ENCODE measurements around the gene DSCAM.

Gene DSCAM

DNA sequence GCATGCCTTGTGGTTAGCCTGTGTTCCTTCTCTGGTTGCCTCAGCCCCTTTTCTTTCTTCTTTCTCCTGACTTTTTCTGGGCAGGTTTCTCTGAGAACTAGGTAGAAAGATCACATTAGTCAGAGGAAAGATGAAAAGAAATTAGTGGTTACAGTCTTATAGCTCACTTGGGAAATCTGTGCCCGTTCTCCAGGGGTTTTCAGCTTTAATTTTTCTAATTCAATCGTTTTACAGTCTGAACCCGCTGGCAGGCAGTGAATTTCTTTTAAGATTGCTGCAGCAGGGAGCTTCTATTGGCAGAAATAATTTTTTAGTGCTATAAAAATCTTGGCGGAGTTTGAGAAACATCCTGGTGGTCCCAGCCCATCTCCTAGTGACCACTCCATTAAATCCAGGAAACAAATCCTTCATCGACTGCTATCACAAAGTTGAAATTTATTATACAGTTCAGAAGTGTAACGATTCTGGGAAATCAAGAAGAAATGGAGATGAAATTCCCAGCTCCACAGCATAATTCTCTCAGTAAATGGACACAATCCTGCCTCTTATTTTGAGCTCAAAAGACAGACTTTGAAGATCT, 866.6 kb downstream of the DSCAM start:
- TF ChIP-seq POLR2A (IDR thresholded peaks at IDR 0.05; ENCODE audit: low read depth, low read length) (no peak), POLR2AphosphoS5 (IDR thresholded peaks at IDR 0.05; ENCODE audit: low read depth, low read length) (no peak), TAF1 (IDR thresholded peaks at IDR 0.05; ENCODE audit: borderline replicate concordance, low read depth, low read length) (no peak)
- DNase-seq (ENCODE audit: insufficient read length) (no peak), FAIRE-seq (no peak)

DNA sequence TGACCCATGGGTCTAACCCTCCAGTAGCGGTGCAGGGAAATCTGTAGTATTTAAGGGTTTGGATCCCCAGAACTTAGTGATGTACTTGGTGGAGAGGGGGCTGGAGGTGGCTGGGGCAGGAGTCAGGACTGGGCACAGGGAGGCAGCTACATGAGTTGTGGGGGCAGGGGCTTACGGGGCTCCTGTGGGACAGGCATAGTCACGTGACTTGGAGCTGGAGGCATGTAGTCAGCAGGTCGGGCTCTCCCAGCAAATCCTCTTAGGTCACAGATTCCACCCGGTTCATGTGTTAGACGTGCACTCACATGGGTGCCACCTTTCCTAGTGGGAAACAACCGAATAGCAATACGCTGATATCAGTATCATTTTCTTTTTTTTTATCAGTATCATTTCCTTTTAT, 867.6 kb downstream of the DSCAM start:
- TF ChIP-seq POLR2A (IDR thresholded peaks at IDR 0.05; ENCODE audit: low read depth, low read length) = no peak
- TF ChIP-seq POLR2AphosphoS5 (IDR thresholded peaks at IDR 0.05; ENCODE audit: low read depth, low read length) = no peak
- TF ChIP-seq TAF1 (IDR thresholded peaks at IDR 0.05; ENCODE audit: borderline replicate concordance, low read depth, low read length) = no peak
- DNase-seq (ENCODE audit: insufficient read length) = no peak
- FAIRE-seq = no peak

DNA sequence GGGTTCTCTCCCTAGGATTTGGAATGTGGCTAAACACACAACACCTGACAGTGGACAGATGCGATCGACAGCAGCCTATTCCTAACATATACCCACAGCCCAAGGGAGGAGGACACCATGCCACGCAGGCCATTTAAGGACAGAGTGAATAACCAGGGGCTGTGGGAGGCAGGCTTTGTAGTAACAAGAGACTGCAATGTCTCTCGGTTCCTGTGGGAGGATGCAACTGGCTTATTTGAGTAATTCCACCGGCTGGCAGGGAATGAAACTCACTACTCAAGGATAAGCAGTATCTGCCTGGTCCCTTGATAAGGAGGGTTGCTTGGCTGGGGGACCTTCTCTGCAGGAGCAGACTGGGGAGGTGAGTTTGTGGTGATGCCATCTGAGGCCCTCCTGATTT, 870.2 kb downstream of the DSCAM start:
- FAIRE-seq = no peak
- DNase-seq (ENCODE audit: insufficient read length) = no peak
- no peak for TF ChIP-seq TAF1 (IDR thresholded peaks at IDR 0.05; ENCODE audit: borderline replicate concordance, low read depth, low read length)
- TF ChIP-seq POLR2A (IDR thresholded peaks at IDR 0.05; ENCODE audit: low read depth, low read length) = no peak
- TF ChIP-seq POLR2AphosphoS5 (IDR thresholded peaks at IDR 0.05; ENCODE audit: low read depth, low read length) = no peak

DNA sequence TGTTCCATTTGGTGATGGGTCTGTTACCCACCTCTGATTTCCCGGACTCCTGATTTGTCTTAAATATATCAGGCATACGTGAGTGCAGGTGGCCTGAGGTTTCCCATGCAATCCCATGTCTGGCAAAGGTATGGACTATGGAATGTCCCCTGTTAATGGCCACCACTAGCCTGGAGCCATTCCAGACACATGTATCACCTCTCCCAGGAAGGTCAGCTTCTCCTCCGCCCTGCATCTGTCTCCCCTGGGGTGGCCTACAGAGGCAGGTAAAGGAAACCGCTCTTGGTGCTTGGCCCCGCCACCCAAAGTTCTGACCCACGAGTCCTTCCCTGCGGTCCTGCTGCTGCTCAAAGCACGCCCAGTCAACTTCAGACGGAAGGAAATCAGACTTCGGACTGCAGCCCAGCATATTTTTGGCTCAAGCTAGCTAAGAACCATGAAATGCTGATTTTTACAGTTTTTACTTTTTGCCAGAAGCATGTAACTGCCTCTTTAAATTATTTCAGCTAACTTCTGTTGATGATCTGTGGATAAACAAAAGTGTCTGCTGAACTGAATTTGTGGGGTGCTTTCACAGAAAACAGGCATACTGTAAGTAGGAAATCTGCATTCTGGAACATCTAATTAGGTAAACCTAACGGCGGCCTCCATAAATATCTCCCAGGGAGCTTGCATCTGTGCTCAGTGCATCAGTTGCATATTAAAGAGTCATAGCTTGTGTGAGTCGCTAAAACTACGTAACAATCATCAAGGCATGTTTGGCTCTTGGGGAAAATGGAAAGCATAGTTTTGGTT, 873.8 kb downstream of the DSCAM start:
- no peak for TF ChIP-seq TAF1 (IDR thresholded peaks at IDR 0.05; ENCODE audit: borderline replicate concordance, low read depth, low read length)
- no peak for TF ChIP-seq POLR2AphosphoS5 (IDR thresholded peaks at IDR 0.05; ENCODE audit: low read depth, low read length)
- no peak for TF ChIP-seq POLR2A (IDR thresholded peaks at IDR 0.05; ENCODE audit: low read depth, low read length)
- FAIRE-seq = no peak
- DNase-seq (ENCODE audit: insufficient read length) = no peak

DNA sequence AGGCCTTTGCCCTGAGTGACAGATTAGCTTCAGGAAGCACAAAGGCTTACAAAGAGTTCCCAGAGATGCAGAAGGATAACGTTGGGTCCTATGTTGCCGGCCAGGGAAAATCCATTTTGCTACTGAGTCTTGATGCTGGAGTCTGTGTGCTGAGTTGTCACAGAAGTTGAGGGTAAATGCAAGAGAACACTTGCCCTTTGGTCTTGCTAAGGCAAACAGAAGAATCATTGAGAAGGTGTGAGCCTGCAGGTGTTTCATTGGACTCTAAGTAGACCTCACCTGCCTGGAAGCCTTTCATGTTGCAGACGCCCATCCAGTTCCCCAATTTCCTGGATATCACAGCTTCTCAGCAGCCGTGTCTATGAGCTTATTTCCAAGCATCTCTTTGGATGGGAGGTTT, 874.5 kb downstream of the DSCAM start:
- no peak for FAIRE-seq

DNA sequence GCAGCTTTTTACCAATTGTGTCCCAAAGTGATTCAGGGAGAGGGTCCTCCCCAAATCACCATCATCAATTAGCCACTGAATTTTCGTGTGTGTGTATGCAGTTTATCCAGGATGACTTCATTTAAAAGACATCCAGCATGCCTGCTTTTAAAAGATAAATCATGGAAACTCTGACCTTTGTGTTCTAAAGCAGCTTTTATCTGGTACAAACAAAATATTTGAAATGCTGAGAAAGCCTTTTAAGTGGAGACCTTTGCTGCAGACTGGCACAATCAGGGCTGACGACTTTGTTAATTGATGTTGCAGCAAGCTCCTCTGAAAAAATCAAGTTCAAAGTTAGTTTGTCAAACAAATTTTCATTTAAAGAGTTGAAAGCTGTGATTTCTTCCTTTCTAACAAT, 875.0 kb downstream of the DSCAM start:
- TF ChIP-seq POLR2AphosphoS5 (IDR thresholded peaks at IDR 0.05; ENCODE audit: low read depth, low read length) (no peak), TAF1 (IDR thresholded peaks at IDR 0.05; ENCODE audit: borderline replicate concordance, low read depth, low read length) (no peak)
- FAIRE-seq = no peak
- DNase-seq (ENCODE audit: insufficient read length) = no peak

More for the DNA sequence above, 874.5 kb downstream of the DSCAM start:
- no peak for TF ChIP-seq POLR2AphosphoS5 (IDR thresholded peaks at IDR 0.05; ENCODE audit: low read depth, low read length)
- no peak for TF ChIP-seq TAF1 (IDR thresholded peaks at IDR 0.05; ENCODE audit: borderline replicate concordance, low read depth, low read length)
- no peak for TF ChIP-seq POLR2A (IDR thresholded peaks at IDR 0.05; ENCODE audit: low read depth, low read length)
- DNase-seq (ENCODE audit: insufficient read length) = no peak

DNA sequence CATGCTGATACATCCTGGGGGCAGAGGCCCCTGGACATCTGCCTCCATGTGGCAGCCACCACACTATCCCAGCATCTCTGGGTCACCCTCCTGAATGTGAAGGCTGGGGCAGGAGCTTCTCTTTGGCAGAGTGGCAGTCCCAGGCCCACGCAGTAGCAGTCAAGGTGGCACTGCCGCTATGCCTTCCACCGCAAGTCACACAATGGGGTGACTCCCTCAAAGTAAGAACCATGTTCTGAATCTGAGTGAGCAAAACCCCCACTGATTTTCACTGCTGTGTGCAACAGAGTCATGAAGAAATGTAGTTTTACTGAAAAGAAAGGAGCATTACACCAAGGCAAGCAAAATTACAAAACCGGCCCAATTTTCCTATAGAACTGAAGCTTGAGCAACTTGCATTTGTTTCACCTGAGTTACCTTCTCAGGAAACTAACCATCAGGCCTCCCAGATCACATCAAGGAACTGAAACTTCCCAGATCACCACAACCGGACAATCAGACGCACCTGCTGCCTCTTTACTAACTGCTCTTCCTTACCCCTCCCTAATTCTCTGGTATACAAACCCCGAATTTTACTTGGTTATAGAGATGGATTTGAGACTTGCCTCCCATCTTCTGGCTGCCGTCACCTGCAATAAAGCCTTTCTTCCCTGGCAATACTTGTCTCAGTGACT, 877.1 kb downstream of the DSCAM start:
- DNase-seq (ENCODE audit: insufficient read length) = no peak
- FAIRE-seq = no peak
- TF ChIP-seq POLR2AphosphoS5 (IDR thresholded peaks at IDR 0.05; ENCODE audit: low read depth, low read length) (no peak), POLR2A (IDR thresholded peaks at IDR 0.05; ENCODE audit: low read depth, low read length) (no peak), TAF1 (IDR thresholded peaks at IDR 0.05; ENCODE audit: borderline replicate concordance, low read depth, low read length) (no peak)

DNA sequence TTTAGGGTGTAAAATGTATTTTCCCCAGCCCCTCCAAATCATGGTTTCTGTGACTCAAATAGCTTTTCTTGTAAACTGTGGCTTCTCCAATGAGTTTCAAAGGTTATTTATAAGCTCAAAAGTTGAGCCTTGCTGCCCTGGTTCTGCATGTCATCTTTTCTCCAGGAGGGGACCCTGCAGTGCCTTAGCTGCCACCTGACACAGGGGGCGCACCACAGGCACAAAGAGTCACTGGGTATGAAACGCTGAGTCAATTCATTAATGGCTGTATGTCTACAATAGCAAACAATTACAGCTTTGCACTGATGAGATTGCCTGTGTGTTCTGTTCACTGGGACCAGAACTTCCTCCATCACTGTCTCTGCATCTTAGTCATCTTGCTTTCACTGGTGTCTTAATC, 878.9 kb downstream of the DSCAM start:
- FAIRE-seq = no peak
- DNase-seq (ENCODE audit: insufficient read length) = no peak
- no peak for TF ChIP-seq POLR2AphosphoS5 (IDR thresholded peaks at IDR 0.05; ENCODE audit: low read depth, low read length)
- TF ChIP-seq TAF1 (IDR thresholded peaks at IDR 0.05; ENCODE audit: borderline replicate concordance, low read depth, low read length) = no peak
- TF ChIP-seq POLR2A (IDR thresholded peaks at IDR 0.05; ENCODE audit: low read depth, low read length) = no peak

DNA sequence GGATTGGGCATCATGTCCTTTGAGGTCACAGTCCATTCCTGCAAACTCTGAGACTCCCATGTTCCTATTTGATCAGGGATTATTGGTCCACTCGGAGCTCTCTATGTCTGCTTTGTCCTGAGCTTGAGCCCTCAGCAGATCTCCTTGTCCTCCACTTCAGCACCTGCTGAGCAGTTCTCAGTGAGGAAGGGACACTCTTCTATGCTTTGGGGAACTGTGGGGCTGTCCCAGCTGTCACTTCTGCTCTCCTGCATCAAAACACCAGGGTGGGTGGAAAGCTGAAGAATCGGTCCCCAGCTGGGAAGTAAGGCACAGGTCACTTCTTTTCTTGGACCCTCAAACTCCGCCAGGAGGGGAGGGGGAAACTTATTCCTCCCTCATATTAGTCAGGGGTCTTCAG, 880.2 kb downstream of the DSCAM start:
- no peak for FAIRE-seq
- no peak for DNase-seq (ENCODE audit: insufficient read length)
- TF ChIP-seq TAF1 (IDR thresholded peaks at IDR 0.05; ENCODE audit: borderline replicate concordance, low read depth, low read length) (no peak), POLR2A (IDR thresholded peaks at IDR 0.05; ENCODE audit: low read depth, low read length) (no peak), POLR2AphosphoS5 (IDR thresholded peaks at IDR 0.05; ENCODE audit: low read depth, low read length) (no peak)

DNA sequence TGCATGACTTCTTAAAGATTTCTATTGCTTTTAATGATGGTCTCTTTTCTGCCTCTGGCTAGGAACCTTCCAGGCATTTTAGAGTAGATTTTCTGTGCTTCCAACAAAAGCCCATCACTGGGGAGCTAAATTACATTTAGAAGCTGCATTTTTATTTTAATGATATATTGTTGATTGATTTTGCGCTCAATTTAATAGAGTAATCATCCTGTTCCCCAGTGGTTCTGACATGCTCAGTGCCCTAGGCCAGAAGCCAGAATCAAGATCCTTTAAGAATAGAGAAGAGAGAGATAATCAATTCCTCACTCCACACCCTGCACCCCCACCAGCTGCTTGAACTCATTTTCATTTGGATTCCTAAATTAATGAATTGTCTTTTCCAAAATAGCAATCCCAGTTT, 881.9 kb downstream of the DSCAM start:
- TF ChIP-seq POLR2A (IDR thresholded peaks at IDR 0.05; ENCODE audit: low read depth, low read length) (no peak), TAF1 (IDR thresholded peaks at IDR 0.05; ENCODE audit: borderline replicate concordance, low read depth, low read length) (no peak), POLR2AphosphoS5 (IDR thresholded peaks at IDR 0.05; ENCODE audit: low read depth, low read length) (no peak)
- FAIRE-seq (no peak), DNase-seq (ENCODE audit: insufficient read length) (no peak)

DNA sequence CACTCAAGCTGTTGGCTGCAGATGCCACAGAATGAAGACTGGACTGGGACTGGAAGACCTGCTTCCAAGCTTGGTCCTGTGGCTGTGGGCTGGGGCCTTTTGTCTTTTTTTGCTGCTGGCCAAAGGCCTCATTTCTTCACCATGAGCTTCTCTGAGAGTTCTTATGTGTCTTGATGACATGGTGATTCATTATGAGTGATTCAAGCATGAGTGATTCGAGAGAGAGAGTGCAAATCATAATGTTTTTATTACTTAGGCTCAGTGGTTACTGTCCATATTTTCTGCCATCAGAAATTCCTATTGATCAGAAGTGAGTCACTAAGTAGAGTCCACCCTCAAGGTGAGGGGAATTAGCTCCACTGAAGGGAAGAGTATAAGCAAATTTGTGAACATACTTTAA, 885.7 kb downstream of the DSCAM start:
- FAIRE-seq (no peak), DNase-seq (ENCODE audit: insufficient read length) (no peak)
- TF ChIP-seq TAF1 (IDR thresholded peaks at IDR 0.05; ENCODE audit: borderline replicate concordance, low read depth, low read length) (no peak), POLR2A (IDR thresholded peaks at IDR 0.05; ENCODE audit: low read depth, low read length) (no peak), POLR2AphosphoS5 (IDR thresholded peaks at IDR 0.05; ENCODE audit: low read depth, low read length) (no peak)
